NCI-H146 treated with DMSO at 0.1 percent for 48 hours (cell line): ENCODE measurements around the gene WNT5A.

ENCODE experiments used
- DNase-seq: peaks from one replicate; lab custom pipeline; 2025; ENCODE audit not compliant: unreplicated experiment; lab: John Stamatoyannopoulos, UW

Gene WNT5A

DNA sequence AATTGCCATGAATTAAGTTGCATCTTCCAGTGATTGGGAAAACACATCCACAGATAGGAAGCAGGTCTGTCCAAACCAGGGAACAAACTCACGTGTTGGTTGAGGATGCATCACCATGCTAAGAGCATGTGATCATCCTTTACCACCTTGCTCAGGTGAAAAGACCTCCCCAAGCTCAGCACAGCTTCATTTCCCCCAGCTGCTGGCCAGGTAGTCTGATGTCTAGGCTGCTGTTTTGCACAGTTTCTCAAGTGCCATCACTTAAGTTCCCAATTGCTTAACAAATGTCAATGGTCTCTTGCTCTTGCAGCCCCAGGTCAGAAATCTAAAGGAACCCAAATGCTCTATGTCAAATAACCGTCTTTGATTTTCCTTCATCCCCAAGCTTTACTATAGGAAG, 34.2 kb downstream of the WNT5A start:
- DNase-seq, result no peak

DNA sequence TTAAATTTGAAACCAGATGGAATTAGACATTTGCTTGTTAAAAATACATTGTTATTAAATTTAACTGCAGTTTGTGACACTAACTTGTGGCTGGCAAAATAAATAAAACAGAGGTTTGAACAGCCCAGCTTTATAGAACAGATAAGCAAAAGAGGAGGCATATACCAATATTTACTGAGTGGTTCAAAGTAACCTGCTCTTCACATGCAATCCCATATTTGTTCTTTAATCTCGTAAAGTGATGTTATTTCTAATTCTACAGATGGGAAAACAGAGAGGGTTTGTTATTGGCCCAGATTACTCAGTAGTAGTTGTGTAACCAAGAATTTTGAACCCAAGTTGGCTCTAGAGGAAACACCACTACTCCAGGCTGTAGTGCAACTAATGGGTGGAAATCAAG, 37.6 kb downstream of the WNT5A start:
- DNase-seq, result no peak

DNA sequence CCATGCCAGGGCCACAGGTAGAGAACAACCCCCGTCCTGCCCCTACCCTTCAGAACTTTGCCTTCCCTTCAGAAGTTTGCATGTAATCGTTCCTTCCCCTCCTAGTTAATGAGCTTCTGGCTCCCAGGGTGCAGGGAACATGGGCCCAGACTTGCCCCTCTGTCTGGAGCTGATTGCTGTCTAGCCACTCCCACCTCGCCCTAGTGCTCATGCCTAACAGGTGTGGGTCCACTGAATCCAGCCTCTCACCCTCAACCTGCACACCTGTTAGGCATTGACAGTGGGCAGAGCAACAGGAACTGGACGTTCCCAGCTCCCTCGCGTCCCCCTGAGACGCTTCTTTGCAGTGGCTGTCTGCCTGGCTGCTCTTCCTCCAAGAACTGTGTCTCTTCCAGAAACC, 40.3 kb downstream of the WNT5A start:
- no peak for DNase-seq

DNA sequence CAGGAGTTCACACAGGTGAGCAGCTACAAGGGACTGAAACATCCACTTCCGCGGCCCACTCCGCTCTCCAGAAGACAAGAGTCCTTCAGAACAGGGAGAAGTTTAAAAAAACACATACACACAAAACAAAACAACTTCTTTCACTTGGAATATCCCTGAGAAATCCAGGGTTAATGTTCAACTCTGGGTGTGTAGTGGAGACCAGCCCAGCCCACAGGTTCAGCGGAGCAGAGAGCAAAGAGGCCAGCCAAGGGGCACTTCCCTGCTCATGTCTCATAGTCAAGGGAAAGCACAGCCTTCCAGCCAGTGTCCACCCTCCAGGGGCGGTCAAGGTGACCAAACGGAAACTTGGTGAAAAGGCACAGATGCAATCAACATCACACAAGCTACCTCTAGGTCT, 41.6 kb downstream of the WNT5A start:
- no peak for DNase-seq

DNA sequence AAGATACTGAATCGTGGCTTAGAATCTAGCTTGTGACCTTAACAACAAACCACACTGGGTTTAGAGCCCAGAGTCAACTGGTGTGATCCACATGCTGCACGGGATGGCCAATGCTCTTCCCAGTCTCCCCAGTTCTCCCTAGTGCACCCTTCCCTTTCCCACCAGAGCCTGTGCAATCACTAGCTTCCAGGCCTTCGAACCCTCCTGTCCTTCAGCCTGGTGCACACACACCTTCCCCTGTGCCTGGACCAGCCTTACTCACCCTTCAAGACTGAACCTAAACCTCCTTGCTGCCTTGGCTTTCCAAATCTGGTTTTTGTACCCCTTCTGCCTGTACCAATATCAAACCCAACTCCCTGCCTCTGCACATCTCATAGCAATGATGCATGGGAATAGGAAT, 43.8 kb downstream of the WNT5A start:
- no peak for DNase-seq

DNA sequence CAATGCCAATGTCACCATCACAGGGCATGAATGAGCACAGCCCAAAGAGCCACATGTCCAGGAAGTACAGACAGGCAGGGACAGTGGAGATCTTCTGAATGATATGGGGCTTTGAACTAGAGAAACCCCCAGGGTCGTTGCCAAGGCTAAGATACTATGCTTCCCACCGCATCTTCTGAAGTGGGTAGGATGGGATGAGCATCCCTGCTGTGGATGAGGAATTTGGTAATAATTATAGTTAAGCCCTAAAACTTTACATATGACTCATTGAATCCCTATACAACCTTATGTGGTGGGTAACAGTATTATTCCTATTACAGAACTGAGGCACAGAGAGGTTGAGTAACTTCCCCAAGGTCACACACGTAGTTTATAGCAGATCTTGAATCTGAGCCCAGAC, 44.2 kb downstream of the WNT5A start:
- no peak for DNase-seq

DNA sequence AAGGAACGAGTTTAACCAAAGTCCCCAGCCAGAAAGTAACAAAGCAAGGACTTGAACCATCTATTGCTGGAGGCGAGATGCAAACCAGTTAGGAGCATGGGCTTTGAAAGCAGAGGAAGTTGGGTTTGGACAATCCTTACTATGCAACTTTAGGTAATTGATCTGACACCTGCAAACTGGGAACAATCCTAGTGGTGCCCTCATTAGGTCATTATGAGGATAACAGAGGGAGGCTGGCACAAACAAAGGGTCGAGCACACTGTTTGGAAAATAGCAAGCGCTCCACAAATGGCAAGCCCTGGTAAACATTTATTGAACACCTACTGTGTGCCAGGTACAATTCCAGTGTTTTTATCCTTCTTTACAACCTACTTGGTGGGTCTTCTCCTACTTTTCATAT, 45.6 kb downstream of the WNT5A start:
- no peak for DNase-seq

DNA sequence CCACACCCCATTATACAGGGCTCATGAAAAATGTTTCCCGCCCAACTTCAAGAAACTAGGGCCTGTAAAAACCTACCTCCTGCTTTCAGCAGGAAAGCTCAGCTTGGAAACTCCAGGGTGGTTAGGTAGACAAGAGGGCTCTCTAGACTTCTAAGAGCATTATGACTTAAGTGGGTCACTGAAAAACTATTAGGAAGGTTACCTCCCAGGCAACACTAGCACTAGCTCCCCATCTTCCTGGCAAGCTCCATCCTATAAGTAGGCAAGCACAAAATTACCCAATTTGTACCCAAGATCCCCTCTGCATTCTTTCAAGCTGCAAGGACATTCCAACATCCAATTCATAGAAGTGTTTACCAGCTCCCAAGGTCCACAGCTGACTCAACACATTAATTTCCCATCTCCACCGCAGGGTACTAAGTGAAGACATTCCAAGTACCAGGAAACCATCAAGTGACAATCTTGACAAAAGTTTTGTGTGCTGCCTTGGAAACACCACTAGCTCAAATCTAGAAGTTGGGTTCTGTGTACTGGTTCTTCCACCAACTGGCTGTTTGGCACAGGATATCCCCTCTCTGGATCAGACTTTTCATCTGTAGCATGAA, 46.9 kb downstream of the WNT5A start:
- DNase-seq, result no peak

DNA sequence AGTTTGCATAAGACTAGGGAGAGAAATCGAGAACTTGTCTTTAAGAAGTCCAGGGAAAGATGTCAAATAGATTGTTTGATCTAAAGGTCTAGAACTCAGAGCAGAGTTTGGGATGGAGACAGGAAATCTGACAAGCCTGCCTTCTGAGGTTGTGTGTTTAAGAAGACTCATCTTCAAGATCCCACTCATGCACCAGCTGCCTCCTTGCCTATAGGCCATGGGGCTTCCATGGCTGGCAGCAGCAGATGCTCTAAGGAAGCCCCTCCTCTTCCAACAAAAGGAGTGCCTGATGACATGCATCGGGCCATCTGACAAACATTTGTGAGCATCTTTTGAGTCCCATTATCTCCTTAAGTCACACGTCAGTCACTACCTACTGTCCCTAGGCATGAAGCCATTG, 47.4 kb downstream of the WNT5A start:
- no peak for DNase-seq

DNA sequence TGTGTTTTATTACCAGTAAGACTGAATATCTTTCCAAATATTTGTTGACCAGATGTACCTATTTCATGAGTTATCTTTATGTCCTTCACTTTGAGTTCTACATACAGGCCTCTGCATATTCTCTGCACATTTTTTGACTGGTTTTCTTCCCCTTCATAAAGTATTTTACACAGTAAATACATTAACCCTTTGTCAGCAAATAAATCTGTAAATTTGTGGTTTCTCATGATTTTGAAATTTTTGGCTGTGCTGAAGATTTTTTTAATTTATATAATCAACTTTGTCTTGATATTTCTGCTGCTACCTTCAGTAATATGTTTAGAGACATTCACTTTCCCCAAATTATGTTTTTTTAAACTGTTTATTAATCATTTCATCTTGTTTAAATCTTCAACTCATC, 50.5 kb downstream of the WNT5A start:
- no peak for DNase-seq

DNA sequence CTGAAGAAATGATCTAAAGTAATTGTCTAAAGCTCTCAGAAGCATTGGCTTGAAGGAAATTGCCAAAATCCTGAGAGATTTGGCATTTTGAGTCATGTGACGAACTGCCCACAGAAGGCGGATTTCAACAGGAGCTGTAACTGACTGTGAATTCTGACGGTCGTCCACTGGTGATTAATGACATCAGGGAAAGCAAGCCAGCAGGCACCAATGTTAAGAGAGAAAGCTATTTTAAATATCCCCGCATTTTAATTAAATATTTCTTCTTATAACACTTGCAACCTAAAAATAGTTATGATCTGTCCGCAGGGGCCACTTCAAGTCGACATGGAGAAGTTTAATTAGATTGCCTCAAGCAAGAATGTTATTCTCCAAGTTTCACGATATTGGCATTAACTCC, 51.6 kb downstream of the WNT5A start:
- no peak for DNase-seq

DNA sequence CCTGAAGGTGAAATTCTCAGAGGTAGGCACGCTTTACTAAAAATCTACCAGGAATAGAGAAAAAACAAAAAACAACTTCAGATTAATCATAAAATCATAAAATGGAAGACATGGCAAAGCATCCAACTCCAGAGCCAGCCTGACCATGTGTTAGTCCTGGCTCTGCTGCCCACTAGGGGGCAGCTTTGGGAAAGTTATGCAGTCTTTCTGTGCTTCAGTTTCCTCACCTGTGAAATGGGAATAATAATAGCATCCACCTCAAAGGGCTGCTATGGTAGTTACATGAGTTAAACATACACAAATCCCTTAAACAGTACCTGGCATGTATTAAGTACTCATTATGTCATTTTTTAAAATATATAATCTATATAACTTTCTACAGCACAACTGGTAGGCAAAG, 52.3 kb downstream of the WNT5A start:
- no peak for DNase-seq

DNA sequence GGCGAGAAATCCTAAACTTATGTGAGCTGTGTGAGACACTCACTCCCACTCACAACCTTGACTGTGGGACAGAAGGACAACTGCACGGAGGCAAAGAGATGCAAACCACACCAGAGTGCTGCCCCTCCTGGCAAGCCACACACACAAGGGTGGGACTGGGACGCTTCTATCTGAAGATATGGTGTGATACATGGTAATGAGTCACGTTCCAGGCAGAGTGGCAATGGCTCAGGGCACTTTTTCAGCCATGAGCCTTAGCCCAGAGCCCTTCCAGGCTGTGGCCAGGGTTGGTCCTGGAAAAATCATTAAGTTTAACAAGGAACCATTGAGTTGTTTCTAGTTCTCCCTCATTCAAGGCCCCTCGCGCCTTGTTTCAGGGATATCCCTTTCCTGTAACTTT, 56.1 kb downstream of the WNT5A start:
- no peak for DNase-seq

DNA sequence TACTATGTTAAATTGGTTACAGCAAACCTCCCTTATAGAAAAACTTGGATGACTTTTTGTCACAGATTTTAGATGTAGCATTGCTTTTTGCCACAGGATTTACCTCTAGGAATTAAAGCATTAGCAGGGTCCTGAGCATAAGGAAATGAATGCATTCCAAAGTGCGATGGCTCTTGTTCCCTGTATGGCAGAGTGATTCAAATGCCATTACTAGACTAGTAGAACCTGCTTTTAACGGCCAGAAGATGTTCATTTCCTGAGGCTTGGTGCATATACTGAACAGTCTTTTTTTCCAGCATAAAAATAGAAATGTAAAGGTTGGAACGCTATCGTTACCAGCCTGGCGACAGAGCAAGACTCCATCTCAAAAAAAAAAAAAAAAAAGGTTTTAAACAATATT, 59.4 kb downstream of the WNT5A start:
- no peak for DNase-seq

DNA sequence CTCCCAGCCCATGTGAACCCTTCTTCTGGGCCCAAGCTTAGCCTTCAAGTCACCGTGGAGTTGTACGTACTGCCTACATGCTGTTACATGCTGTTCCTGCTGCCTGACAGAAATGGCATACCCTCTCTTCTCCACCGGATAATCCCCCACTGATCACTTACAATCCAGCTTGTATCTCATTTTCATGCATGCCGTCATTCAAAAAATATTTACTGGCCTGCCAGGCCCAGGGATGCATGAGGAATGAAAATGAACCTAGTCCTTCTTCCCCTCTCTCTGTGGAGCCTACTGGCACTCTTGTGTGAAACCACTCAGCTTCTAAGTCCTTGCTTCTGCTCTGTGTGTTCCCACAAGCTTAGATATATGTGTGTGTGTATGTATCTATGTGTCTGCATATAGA, 60.6 kb downstream of the WNT5A start:
- DNase-seq, result no peak

DNA sequence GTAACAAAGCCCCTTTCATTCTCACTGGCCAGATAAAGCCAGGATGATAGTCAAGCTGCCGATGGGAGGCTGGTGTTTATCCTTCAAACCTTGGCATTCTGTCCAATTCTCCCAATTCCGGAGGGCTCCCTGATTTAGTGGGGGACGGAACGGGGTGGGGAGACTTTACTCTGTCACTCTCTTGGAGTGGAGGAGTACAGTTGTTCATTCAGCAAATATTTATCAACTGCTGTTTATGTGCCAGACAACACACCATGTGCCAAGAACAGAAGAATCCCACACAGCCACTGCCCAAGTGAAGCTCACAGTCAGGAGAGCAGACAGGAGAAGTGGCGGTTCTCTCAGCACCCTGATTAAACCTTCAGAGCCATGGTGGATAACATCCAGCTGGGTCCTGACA, 63.3 kb downstream of the WNT5A start:
- DNase-seq, result no peak

DNA sequence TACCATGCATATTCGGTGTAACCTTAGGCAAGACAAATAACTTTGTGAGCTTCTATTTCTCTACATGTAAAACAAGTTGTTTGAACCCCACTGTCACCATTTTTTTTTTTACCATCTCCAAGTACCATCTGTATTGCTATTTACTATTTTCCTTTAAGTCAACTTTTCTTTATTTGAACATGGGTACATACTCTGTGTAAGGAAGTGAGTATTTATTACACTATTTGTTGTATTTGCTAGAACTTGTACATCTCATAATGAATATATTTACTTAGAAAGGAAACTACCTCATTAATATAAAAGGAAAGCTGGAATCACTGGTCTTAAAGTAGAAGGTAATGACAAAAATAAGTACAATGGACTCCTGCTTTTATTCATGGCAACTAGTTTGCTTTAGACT, 69.9 kb downstream of the WNT5A start:
- DNase-seq, result no peak

DNA sequence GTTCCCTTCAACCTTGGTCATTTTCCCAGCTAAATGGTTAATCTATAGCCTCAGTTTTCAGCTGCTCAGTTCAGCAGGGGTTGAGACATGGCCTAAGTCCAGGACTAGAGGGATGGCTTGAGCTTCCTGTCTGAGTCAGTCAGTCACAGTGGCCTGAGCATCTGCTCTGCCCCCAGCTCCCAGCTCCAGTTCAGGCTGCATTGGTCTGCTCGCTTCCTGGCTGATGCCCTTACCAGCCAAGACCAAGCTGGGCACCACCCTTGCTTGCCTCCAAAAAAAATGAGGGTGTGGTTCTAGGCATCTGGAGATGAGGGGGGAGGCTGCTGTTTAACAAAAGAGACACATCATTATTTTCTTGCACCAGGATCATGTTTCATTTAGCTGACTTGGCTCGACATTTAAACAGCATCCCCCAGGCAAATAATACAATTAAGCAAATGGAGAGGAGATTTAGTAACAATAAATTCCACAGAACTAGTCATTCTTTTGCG, 70.7 kb downstream of the WNT5A start:
- peak; percentile 47 for DNase-seq
